NCI-H2171 treated with DMSO at 0.1 percent for 48 hours (cell line): ENCODE measurements around the gene GALNT6.
A peak's percentile ranks its signal among the peaks of the same experiment; 100 is the strongest.
"Not testable (repeated sequence)": the region's sequence is repeated elsewhere in the genome, so short reads cannot be mapped to it uniquely, and the experiment has no call there.

ENCODE experiments used
- DNase-seq: peaks from one replicate; lab custom pipeline; 2025; lab: John Stamatoyannopoulos, UW

Gene GALNT6

DNA sequence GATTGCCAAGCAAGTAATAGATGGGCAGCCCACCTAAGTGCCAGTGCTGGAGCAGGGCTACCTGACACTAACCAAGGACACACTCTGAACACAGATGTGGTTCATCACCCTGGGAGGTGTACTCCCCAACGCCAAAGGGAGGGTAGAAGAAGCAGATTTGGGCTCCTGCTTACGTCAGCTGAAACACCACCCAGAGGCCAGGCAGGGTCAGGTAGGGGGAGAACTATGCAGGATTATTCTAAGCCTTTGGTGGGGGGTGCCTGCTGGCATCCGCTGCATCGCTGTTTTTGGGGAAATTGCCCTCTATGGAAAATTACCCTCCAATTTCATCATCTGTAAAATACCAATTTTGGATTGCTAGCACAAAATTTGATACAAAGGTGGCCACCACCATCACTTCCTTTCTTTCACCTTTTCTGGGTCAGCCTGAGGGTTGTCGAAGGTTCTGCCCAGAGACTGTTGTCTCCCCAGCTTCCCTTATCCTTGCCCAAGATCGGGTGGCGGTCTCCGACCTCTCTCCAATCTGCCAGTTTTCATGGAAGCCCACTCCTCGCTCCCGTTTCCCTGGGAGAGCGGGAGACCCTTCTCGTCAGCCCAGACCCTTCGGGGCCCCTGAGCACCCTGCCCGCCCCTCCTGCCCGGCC is 67.8 kb downstream of the GALNT6 start:
- DNase-seq = no peak

GRCh38 chr12:51322452-51322851 is 68.8 kb downstream of the GALNT6 start:
- no peak for DNase-seq

- no peak for DNase-seq
Observed at GRCh38 chr12:51321882-51322281, 69.3 kb downstream of the GALNT6 start.

DNA sequence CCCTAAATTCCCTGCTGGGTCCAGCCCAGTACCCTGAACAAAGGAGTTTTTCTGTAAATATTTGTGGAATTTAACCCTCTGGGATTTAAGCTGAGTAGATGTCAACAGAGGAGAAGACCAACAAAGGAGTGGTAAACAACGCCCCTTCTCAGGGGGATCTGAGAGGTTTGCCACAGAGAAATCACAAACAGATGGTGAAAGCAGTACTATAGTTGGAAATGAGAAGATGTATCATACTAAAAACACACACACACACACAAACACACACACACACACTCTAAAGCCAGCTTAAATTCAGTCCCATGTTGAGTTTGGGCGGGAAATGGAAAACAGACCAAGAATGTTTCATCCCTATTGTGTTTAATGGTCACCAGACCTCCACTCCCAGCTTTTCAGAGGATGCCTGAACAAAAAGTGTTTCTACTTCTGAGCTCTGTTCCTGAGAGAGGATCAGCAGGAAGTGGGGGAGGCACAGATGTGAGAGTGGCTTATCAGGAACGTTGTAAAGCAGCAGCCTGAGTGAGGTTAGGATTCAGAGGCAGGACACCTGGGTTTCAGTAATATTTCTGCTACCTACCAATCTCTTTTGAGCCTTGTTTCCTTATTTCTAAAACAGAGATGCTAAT is 70.4 kb downstream of the GALNT6 start:
- DNase-seq = peak; percentile 46

- no peak for DNase-seq
Observed at GRCh38 chr12:51320311-51320694, 70.9 kb downstream of the GALNT6 start.

GRCh38 chr12:51318846-51319599 is 72.2 kb downstream of the GALNT6 start:
- DNase-seq = no peak

GRCh38 chr12:51318057-51318806 is 73.0 kb downstream of the GALNT6 start:
- DNase-seq = not testable (repeated sequence)

DNA sequence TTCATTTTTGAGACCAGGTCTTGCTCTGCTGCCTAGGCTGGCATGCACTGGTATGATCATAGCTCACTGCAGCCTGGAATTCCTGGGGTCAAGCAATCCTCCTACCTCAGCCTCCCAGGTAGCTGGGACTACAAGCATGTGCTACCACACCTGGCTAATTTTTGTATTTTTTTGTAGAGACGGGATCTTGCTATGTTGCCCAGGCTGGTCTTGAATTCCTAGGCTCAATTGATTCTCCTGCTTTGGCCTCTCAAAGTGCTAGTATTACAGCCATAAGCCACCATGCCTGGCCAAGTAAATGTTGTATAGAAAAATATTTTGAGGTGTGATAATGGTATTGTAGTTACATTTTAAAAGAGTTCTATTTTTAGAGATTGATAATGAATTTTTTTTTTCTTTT is 79.8 kb downstream of the GALNT6 start:
- DNase-seq = no peak

DNA sequence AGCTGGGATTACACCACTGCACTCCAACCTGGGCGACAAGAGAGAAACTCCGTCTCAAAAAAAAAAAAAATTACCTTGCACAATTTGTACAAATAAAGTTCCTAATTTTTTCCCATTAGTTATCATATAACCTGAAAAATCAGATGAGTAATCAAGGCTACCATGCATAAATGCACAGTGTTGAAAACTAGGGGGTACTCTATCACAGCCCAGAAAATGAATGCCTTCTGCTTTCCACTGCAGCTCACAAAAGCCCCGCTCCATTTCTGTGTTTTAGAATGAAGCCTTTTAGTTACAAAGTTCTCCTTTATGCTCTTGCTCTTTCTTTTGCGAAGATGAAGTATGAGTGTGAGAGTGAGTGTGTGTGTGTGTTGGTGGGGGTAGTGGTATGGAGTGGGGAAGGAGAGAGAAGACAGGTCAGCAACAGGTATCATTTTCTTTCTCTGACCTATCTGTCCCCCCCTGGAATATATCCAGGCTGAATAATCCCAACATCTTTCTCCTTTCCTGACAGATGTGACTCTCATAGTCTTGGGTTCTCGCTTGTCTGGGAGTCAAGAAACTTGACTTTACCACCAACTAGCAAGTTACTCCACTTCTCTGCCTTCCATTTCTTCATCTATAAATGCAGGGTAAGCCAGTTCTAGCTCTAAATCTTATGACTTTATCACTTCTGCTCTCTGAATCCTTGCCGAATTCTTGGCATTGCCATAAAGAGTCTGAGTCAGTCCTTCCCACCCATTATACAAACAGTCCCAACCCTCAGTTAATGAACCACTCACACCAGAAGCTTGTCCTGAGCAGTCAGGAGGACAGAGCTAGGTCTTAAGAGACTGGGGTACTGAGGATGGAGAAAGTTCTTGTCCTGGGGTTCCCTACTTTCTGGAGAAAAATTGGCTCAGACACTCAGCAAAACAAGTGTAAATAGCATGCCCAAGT is 83.3 kb downstream of the GALNT6 start:
- no peak for DNase-seq

- no peak for DNase-seq
Observed at GRCh38 chr12:51306507-51306906, 84.7 kb downstream of the GALNT6 start.
